HG03135 (cell line): Measurements from ENCODE around the gene LEKR1.

Source experiments
- ATAC-seq: cut with Tn5 transposase; IDR thresholded peaks from one replicate; pipeline ENCODE4 v1.9.1; 2021; ENCODE audit warnings: mild to moderate bottlenecking, moderate library complexity; ENCODE audit not compliant: unreplicated experiment

The LEKR1 gene

DNA sequence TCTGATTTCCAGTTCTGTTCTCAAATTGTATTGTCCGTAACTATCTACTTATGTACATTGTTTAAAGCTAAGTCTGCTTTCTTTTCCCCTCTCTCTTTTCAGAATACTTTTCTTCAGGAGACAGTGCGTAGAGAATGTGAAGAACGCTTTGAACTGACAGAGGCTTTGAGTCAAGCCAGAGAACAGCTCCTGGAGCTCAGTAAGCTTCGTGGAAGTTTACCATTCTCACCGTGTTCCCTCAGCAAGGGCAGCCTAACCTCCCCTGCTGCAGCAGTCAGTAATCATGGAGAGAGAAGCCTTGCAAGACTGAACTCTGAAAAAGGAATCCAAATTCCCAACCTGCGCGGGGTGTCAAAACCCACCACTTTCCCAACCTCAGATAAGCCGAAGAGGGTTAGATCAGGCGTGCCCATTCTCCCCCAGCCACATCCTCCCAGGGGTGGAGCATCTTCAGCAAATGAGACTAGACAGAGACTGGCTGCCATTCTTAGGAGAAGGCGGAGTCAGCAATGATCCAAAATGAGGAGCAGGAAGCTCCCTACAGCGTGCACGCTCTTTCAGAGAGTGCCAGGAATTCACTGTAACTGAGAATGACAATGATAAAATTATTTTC, 219.2 kb downstream of the LEKR1 start:
- no peak for ATAC-seq

DNA sequence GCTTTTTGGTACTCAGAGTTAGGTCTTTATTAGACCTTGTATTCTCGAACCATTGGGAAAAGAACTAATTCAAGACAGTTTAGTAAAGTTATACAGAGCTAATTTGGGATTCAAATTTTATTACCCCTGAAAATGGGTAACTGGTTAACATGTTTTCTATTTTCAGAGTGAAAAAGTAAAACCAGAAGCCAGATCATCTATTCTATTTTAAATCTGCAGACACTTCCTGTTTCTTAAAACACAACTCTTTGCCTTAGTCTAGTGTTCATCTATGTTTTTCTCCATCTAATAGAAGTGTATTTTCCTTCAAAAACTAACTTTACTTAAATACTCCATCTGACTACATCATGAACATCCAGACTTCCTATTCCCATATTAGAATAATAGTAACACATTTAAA, 220.4 kb downstream of the LEKR1 start:
- ATAC-seq: no peak

DNA sequence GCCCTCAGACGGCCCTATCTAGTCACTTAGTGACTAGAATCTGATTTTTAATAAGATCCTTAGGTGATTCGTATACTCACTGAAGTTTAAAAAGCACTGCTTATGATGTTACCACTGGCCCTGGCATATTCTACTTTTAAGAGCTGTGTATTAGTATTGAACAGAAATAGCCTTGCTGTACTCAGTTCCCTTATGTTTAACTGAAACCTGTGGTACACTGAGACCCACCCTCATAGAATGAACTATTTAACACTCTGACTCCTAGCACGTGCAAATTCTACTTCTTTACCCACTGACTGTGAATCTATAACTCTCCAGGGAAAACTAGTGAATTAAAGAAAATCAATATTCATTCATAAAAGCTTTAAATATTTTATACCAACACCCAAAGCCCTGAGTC, 224.9 kb downstream of the LEKR1 start:
- ATAC-seq: peak; percentile 54

DNA sequence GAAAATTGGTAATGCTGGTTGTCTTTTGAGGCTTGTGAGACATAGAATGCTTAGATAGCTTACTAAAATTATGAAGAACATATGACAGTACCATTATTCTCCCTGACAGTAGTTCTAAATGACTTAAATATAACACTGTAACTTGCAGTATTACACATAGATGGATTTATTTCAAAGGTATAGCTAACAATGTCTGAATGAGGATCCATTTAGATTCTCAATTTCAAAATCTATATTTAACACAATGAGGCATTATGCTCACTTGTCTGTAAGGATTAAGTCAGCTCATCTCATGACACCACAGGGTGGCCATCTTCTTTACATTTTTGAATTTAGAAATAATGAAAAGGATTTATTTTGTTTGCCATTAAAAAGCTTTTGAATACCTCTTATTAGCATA, 225.4 kb downstream of the LEKR1 start:
- no peak for ATAC-seq

DNA sequence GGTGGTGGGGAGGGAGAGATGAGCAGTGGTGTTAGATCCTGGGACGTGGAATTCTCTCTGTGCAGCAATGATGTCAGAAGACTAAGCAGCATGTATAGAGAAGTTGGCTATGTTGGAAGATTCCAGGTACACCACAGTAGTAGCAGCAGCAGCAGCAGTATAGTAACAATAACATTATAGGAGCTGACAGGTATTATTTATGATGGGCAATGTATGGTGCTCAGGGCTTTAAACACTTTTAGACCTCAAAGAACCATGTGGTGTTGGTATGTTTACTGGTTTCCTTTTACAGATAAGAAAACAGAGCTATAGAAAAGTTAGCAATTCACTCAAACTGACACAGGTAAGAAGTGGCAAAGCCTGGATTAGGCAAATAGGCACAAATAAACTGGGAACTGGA, 229.9 kb downstream of the LEKR1 start:
- no peak for ATAC-seq

DNA sequence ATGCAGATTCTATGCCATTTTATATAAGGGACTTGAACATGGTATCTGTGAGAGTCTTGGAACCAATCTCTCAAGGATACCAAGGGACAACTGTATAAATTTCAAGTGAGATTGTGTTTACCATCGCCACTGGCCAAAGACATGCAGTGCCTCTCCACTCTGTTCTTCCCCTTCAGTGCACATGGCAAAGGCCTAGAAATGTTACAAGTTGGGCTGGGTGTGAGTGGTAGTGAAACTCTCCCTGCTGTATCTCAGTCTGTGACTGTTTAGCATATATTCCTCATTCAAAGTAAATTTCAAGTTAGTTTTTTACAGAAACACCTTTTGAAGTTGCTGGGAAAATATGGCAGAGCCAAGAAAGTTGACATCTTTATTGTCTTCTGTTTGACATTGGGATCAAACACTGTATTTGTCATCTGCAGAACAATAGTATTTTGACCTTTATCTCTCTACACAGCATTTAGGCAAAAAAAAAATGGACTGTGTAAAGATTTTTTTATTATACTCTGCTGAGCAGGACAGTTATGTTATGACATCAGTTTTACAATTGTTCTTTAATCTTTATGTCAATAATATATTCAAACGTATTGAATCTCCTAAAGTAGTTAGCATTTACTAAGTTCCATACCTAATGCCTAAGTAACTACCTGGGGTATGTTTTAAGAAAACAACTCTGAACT, 232.4 kb downstream of the LEKR1 start:
- no peak for ATAC-seq

DNA sequence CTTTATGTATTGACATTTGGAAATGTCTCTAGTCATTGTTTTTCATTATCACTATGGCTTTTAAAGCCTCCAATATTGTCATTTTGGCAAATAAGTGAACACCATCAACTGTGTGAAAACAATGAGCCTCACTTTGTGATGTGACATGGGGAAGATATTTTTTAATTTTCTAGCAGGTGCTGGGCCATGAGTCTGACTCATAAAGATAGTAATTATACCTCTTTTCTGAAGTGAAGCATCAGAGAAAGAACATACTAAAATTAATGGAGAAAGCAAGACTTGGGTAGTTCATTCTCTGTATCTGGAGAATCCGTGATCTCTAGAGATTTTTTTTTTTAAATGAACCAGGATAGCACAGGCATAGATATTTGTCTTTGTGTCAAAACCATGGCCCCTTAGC, 233.0 kb downstream of the LEKR1 start:
- no peak for ATAC-seq

DNA sequence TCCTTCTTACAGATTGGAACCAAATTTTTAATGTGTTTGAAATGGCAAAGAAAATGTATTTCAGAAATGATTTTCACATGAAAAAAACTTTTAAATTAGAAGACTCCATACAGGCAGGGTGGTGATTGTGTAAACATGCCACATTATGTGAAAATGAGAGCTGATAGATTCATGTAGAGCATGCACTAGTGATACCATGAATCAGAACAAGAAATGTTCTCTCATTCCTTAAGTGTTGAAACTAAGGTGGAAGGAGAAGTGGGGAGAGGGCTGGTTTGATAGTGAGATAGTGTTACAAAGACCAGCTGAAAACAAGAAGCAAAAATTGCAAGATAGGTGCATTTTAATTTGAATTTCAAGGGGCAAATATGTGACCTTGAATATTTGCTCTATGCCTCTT, 233.5 kb downstream of the LEKR1 start:
- ATAC-seq: peak; percentile 47

DNA sequence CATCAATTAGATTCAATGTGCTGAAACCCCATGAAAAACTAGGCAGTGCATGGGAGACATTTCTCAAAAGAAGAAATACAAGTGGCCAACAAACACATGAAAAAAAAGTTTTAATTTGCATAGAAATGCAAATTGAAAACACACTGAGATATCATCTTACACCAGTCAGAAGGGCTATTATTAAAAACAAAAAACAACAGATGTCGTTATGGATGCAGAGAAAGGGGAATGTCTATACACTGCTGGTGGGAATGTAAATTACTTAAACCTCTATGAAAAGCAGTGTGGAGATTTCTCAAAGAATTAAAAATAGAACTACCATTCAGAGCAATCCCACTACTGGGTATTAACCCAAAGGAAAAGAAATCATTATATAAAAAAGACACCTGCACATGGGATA, 235.1 kb downstream of the LEKR1 start:
- ATAC-seq: no peak

DNA sequence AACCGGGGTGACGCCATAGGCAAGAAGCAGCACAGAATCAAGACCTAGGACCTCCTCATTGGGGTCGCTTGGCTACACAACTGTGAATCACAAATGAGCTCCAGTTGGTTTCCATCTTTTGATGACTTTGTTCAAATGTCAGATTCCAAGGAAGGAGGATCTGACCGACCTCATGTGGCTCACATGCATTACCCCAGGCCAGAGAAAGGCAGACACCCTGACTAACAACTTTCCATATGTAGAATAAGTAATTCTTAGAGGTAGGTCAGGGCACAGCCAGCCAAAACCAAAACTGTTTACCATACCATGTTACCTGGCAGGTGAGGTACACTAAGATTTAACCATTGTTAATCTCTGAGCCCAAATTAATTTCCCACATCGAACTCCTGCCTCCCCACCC, 237.3 kb downstream of the LEKR1 start:
- ATAC-seq: no peak

DNA sequence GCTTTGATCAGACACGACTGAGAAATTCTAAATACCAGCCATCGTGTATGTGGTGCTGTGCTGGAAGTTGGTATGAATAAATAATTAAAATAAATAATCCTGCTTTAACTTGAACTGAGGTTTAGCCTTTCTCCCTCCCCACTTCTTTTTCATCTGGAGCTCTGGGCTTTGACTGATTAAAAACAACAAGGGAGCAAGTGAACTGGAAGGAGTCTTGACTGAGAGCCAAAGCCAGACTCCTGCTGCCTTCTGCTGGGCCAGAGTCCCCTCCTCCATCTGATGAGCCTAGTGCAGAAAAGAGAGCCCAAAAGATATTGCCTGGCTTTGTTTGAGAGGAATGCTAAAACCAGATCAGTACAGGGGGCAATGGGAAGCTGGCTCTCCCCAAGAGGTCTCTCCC, 237.8 kb downstream of the LEKR1 start:
- peak; percentile 13 for ATAC-seq

DNA sequence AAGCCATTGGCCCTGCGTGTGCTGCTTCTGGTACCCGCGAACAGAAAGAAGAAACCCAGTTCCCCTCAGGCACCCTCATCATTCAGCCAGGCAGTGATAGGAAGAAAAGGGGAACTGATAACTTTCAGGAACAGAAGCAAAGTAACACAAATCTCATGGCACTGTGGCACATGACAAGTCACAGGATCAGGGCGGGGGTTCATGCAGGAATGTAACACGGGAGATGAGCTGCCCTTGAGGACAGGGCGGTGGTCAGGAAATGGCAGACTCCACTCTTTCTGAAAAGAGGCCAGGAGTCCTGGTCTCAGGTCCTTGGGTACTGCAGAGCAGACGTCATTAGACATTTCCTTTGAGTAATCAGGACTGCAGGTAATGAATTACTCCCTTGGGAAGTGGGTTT, 238.2 kb downstream of the LEKR1 start:
- peak; percentile 75 for ATAC-seq

DNA sequence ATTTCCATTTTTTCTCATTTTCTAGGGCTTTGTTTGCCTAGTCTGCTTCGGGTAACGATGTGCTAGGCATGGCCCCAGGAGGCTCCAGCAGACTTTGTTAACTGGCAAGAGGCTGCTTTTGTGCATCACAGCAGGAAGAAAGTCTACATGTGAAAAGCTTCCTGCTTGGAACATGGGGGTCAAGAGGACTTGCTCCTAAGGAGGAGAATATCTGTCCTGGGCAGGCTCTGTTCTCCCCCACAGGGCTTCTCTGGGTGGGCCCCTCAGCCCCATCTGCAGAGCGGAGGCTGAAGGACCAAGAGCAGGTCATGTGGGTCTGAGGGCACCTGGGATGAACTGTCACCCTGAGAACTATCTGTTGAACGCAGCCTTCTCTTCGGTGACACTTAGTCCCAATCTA, 239.0 kb downstream of the LEKR1 start:
- no peak for ATAC-seq

DNA sequence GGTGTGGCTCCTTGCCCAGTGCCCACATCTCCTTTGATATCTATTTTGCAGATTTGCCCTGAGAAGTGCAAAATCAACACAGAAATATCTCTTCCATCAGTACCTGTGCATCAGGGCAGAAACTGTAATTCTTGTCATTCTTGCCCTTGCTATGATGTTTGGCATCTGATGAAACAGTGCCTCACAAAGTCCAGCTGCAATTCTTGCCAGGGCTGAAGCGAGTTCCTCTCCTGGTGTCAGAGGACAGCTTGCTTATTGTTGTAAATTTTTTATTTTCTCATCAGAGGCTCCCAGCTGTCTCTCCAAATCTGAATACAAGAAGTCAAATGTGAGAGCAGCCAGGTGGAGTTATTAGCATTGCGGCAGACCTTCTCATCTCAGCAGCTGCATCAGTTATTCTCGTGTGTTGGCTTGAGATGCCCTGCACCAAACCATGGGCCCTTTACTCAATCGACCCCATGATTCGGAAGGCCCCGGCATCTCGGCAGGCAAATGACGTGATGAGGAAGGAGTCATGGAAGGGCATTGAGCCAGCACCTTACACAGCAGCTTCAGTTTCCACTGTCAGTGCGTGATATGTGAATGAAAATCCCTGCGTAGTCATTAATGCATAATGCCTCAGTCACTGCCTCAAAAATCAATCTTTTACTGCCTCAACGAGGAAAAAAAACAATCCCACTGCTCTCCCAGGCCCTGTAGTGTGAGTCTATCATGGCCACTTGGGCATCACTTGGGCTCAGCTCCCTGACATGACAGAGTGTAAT, 240.4 kb downstream of the LEKR1 start:
- ATAC-seq: no peak

DNA sequence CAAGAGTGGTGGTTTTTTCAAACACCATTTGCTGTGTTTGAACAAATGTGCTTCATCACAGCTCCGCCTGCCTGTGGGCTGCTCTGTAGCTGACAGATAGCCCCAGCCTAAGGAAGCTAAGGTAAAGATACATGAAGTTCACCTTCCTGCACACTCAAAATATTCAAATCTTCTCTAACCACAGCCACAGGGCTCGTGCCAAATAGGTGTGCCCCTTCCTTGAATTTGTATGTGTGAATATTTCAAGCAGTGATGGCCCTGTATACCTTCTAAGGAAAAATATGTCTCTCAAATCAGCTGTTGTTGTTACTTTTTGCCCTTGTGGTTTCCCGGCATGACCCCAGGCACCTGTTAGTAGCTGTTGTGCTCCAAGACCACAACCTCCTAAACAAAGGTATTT, 241.0 kb downstream of the LEKR1 start:
- peak; percentile 36 for ATAC-seq

DNA sequence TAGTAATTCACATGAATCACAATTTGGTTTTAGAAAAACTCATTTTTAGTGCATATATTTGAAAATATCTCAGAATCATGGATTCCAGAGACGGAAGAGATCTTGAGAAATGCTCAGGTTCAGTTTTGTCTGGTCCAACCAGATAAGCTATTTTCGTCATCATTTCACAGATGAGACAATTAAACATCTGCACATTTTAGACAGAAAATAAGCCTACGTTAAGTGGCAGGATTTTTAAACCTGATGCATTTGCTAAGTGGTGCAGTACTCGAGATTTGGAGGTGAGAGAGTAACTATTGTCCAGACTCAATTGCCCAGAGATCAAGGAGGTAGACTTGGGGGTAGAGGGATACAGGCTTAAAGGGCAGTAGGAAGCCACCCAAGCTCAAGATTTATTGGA, 243.3 kb downstream of the LEKR1 start:
- no peak for ATAC-seq

DNA sequence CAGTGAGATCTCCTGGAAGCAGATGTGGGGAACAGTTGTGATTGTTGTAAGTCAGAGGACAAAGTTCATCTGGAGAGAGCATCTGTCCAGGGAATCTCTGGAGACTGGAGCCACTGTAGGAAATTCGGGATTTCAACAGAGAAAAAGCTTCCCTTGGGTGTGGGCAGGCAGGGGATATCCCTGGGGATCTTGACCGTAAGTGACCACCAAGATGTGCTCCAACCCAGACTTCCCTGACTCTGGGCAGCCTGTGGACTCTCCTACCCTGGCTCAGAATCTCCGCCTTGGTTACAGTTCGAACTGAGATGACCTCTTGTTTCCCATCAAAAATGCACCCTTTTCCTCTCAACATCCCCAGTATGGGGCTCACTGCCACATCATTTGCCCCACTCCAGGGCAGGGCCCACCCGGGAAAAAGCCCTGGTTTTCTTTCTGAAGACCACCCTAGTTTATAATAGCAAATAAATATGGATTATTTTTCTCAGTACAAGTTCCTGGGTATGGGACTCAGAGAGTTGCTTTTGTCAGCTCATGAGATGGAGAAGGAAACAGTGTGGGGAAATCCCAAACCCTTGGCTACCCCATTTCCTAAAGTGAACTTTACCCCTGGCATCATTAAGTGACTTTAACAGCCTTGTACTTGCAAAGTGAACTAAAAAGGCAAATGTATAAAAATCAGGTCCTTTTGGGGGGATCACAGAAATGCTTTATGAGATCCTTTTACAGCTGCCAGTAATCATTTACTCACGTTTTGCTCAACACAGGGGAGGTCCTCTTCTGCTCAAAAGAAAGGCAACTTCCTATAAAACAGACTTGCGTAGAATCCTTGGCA, 243.9 kb downstream of the LEKR1 start:
- no peak for ATAC-seq

DNA sequence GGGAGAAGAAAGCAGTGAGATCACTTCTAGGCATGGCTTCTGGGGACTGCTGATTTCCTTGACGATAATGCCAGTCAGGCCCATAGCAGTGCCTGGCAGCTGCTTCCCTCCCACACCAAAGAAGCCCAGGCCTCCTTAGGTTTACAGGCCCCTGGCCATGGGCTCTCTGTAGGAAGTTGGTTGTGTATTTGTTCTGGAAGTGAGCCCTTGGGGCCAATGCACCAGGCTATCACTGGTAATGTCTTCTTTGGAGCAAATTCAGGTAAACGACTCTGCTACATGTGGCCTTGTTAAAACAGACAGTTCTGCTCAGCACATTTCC, 244.5 kb downstream of the LEKR1 start:
- no peak for ATAC-seq

DNA sequence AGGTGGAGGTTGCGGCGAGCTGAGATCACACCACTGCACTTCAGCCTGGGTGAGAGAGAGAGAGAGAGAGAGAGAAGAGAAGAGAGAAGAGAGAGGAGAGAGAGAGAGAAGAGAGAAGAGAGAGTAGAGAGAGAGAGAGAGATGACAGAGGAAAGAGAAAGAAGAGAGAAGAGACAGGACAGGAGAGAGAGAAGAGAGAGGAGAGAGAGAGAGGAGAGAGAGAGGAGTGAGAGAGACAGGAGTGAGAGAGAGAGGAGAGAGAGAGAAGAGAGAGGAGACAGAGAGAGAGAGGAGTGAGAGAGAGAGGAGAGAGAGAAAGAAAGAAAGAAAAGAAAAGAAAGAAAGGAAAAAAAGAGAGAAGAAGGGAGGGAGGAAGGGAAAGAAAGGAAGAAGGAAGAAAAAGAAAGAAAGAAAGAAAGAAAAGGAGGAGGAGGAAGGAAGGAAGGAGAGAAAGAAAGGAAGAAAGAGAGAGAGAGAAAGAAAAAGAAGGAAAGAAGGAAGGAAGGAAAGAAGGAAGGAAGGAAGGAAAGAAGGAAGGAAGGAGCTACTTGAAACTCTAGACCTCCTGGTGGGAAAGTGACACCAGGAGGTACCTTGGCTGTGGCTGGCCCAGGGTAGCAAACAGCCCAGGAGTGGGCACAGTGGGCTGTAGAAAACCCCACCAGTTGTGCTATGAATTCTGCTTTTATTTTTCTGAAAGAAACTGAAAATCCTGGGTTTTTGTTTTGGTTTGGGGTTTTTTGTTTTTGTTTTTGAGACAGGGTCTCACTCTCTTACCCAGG, 245.8 kb downstream of the LEKR1 start:
- no peak for ATAC-seq

DNA sequence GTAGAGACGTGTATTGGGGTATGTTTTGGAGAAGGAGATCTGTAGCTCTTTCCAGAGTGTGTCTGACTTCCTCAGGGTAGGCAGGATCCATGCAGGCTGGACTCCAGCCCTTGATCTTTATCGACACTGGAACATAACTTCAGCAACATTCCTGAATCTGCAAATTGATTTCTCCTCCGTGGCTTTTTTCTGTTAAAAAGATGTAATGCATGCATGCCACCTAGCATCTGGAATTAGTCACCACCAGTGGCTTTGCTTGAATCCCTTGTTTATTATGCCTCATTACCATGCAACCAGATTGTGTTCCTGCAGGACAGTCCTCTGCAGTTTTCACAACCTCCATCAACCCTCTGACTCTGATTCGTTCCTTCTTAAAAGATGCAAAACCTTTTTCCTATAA, 247.7 kb downstream of the LEKR1 start:
- ATAC-seq: no peak

DNA sequence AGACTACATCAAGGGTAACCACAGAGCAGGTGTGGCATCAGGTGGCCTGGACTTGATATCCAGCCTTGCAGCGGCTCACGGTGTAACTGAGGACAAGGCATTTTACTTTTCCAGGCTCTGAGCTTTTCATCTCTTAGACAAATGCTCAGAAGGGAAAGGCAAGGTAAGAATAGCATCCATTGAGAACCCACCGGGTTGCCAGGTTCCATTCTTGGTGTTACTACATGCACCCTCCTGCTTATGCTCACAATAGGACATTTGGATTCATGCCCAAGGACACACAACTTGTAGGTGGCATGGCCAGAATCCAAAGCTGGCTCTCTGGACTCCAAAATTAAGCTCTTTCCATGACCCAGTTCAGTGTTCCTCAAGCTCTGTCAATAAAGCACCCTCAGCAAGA, 248.3 kb downstream of the LEKR1 start:
- no peak for ATAC-seq
